GM23338 (cell line): ENCODE measurements around the gene GREB1L.

ENCODE experiments used
- CREB1 ChIP-seq: fragments of 250-450 bp; sonication (Bioruptor Pico); IDR thresholded peaks from 2 replicates; pipeline ENCODE4 v1.5.0; 2020; ENCODE audit warnings: low read depth, mild to moderate bottlenecking, moderate library complexity
- CTCF ChIP-seq, 2 experiments: fragments of 200-600 bp in 1 of 2; sonication (generic) in 1 of 2; conservative IDR thresholded peaks; 2 replicates each; pipeline versions ENCODE4 v1.5.1 to v1.6.1; 2016 to 2017; ENCODE audit warnings: antibody characterized with exemption in 2 of 2, low read depth in 2 of 2, mild to moderate bottlenecking in 2 of 2, moderate library complexity in 1 of 2
- ETS1 ChIP-seq: IDR thresholded peaks from 2 replicates; pipeline ENCODE4 v1.6.1; 2016; ENCODE audit warnings: antibody characterized with exemption
- EZH2 ChIP-seq: fragments of 200-600 bp; sonication (generic); IDR thresholded peaks from one replicate; pipeline ENCODE4 v1.8.0; 2017; ENCODE audit warnings: antibody characterized with exemption, mild to moderate bottlenecking, low read depth; ENCODE audit not compliant: unreplicated experiment
- EZH2phosphoT487 ChIP-seq: fragments of 200-600 bp; sonication (generic); IDR thresholded peaks from one replicate; pipeline ENCODE4 v1.8.1; 2018; ENCODE audit warnings: antibody characterized with exemption; ENCODE audit not compliant: unreplicated experiment
- JUNB ChIP-seq: IDR thresholded peaks from one replicate; pipeline ENCODE4 v1.6.1; 2016; ENCODE audit warnings: antibody characterized with exemption; ENCODE audit not compliant: unreplicated experiment
- NANOG ChIP-seq: IDR thresholded peaks from 2 replicates; pipeline ENCODE4 v1.6.1; 2016; ENCODE audit warnings: antibody characterized with exemption, borderline replicate concordance
- POLR2AphosphoS5 ChIP-seq: IDR thresholded peaks from 2 replicates; pipeline ENCODE4 v1.6.1; 2016; ENCODE audit warnings: antibody characterized with exemption, low read depth
- REST ChIP-seq: IDR thresholded peaks from one replicate; pipeline ENCODE4 v1.6.1; 2018; ENCODE audit warnings: antibody characterized with exemption; ENCODE audit not compliant: unreplicated experiment
- STAT1 ChIP-seq: IDR thresholded peaks from one replicate; pipeline ENCODE4 v1.6.1; 2016; ENCODE audit warnings: antibody characterized with exemption; ENCODE audit not compliant: unreplicated experiment
- ZNF114 ChIP-seq: fragments of 250-450 bp; sonication (Bioruptor Pico); IDR thresholded peaks from 2 replicates; pipeline ENCODE4 v1.5.0; 2020; ENCODE audit warnings: mild to moderate bottlenecking, moderate library complexity
- ZNF331 ChIP-seq: fragments of 250-450 bp; sonication (Bioruptor Pico); IDR thresholded peaks from 2 replicates; pipeline ENCODE4 v1.5.0; 2020; ENCODE audit warnings: low read depth, mild to moderate bottlenecking, moderate library complexity
- ZNF462 ChIP-seq: fragments of 250-450 bp; sonication (Bioruptor Pico); IDR thresholded peaks from 2 replicates; pipeline ENCODE4 v1.5.0; 2020; ENCODE audit warnings: mild to moderate bottlenecking, moderate library complexity

GRCh38 chr18:21316296-21316695, 74.3 kb downstream of the GREB1L start:
- no peak; a peak in 1 of 4 replicates for TF ChIP-seq CTCF (conservative IDR thresholded peaks at IDR 0.05; ENCODE audit: low read depth in 2 of 2)
- no peak for TF ChIP-seq CREB1
- TF ChIP-seq EZH2 = no peak
- no peak for TF ChIP-seq EZH2phosphoT487
- no peak for TF ChIP-seq ZNF114 (CRISPR knock-in tag)
- no peak for TF ChIP-seq STAT1
- TF ChIP-seq POLR2AphosphoS5 = no peak
- no peak for TF ChIP-seq ETS1
- TF ChIP-seq JUNB = no peak
- no peak for TF ChIP-seq REST
- TF ChIP-seq ZNF462 (CRISPR knock-in tag) = no peak
- TF ChIP-seq NANOG = no peak
- no peak for TF ChIP-seq ZNF331 (CRISPR knock-in tag)
